Kidney capillary endothelial cell (primary cell): ENCODE measurements around the gene RPP25L.
"Not testable (repeated sequence)": the region's sequence is repeated elsewhere in the genome, so short reads cannot be mapped to it uniquely, and the experiment has no call there.

ENCODE experiments used
- DNase-seq: peaks from one replicate; pipeline ENCODE4 v3.0.0-alpha.2; 2018; ENCODE audit warnings: low spot score

RPP25L gene, protein sequence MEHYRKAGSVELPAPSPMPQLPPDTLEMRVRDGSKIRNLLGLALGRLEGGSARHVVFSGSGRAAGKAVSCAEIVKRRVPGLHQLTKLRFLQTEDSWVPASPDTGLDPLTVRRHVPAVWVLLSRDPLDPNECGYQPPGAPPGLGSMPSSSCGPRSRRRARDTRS

DNA sequence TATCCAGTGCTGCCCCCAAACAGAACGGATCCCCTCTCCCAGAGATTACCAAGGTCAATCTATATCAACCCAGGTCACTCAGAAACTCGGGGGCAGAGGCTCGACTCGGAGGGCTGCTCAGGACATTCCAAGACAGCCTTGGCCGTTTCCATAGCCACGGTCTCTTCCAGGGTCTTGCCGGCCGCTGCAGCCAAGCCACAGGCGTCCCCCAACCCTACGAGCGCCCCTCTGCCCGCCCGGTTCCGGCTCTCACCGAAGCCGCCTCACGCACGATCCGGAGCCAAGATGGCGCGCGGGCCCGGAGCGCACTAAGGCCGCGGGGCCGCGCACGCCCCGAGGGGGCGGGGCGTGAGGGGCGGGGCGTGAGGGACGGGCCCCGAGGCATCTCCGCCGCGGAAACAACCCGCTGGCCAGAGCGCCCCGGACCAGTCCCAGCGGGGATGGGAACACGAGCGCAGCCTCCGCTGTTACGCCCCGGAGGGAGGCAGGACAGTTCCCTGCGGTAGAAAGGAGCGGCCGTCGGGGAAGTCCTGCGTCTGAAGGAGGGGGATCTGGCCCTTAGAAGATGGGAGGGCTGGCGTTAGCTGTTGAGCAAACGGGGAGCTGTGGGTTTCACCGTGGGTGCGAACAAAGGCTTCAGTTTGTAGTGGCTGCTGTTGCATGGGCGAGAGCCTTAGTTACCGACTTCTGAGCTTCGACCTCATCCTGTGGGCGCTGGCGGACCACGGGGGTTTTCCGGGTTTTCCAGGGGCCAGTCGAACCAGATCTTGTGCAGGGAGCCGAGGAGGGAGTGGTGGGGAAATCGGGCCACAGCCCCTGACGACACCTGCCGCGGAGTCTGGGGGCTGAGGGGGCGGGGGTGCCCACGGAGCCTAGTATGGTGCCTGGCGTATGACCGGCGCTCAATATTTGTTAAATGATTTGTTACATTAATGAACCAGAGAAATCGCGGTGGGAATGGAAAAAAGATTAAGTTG lies at the start of gene RPP25L:
Gene RPP25L (minus strand): TSS at position 287 of the 977 bp plus-strand sequence. CDS start 801 bp downstream, outside the sequence.
- peak; percentile 70 for DNase-seq

GRCh38 chr9:34659592-34660253 lies 47.8 kb upstream of the RPP25L start:
- DNase-seq: no peak

DNA sequence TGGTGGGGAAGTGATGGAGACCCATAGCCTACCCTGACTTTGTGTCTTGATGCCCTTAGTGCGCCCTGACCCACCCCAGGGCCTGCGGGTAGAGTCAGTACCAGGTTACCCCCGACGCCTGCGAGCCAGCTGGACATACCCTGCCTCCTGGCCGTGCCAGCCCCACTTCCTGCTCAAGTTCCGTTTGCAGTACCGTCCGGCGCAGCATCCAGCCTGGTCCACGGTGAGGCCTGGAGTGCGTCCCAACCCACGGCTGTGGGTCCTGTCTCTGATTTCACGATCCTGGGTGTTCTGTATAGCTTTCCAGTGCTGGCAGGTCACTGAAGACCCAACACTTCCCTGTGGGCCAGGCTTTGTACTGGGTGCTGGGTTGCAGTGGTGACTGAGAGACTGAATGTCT lies 46.6 kb upstream of the RPP25L start:
- DNase-seq: no peak

DNA sequence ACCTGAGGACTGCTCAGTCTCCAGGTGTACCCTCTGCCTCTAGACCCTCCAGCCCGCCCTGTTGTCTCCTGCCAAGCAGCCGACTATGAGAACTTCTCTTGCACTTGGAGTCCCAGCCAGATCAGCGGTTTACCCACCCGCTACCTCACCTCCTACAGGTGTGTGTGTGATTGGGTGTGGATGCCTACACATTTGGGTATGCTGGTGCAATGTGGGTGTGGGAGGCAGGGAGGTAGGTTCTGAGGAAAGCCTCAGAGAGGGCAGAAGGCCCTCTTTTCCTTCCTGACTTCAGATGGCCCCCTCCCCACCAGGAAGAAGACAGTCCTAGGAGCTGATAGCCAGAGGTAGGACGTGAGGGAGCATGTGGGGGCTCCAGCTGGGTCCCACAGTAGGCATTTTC lies 45.1 kb upstream of the RPP25L start:
- no peak for DNase-seq

GRCh38 chr9:34655394-34655793 lies 43.5 kb upstream of the RPP25L start:
- DNase-seq: no peak

DNA sequence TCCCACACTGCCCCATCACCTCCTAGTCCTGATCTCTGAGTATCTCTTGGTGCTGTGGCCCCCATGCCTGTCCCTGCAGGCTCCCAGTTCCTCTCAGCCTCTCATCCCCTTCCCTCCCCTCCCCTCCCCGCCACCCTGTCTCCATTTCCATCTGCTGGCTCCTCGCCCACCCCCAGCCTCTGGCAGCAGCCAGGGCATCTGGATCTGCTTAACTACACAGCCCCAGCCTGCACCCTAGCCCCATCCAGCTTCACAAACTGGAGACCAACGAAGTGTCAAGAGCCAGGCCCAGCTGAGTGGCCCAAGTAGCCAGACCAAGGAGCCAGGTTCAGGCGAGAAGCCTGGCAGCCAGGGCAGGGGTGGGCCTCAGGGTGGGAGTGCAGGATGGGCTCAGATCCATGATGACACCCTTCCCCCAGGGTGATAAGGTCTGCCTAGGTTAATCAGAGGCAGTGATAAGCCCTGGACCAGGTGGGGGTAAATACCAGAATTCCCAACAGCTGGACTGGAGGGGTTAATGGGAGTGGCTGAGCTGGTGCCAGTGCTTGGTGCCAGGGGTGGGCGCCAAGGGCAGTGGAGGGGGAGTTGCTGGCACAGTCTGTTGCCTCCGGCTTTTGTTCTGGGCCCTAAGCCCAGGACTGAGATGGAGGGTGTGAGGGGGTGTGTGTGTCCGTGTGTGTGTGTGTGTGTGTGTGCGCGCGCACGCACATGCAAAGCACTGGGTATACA lies 42.6 kb upstream of the RPP25L start:
- no peak for DNase-seq

DNA sequence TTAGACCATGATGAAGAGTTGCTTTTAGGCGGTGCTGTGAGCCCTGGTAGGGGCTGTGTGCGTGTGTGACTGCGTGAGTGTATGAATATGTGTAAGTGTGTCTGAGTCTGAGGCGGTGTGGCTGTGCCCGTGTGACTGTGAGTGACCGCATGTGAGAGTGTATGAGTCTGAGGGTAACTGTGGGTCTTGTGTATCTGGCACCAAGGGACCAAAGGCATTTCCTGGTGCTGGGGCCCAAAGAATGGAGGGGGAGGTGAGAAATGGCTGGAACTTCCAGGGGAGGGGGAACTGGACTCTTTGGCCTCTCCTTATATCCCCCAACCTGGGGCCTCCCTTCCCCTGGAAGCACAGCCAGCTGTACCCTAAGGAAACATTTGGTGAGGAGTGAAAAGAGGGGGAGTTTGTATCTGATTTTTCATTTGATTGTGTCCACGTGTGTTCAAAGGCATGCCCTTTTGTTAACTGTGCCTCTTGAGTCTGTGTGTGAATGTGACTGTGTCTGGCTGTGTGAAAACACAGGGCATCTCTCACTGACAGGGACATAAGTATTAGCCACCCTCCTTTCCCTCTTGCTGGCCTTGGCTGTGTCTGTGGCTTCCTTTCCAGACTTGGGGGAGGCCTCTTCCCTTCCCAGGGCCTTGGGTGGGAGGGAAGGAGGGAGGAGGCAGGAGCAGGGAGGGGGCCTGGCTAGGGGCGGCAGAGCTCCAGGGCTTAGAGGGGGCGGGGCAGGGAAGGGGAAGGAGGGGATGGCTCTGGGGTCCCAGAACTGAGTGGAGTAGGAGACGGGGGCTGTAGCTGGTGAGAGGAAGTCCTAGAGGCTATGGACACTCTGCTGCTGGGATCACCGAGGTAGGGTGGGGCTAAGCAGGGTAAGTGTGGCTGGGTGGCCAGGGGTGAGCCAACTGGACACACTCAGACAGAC lies 41.5 kb upstream of the RPP25L start:
- no peak for DNase-seq

DNA sequence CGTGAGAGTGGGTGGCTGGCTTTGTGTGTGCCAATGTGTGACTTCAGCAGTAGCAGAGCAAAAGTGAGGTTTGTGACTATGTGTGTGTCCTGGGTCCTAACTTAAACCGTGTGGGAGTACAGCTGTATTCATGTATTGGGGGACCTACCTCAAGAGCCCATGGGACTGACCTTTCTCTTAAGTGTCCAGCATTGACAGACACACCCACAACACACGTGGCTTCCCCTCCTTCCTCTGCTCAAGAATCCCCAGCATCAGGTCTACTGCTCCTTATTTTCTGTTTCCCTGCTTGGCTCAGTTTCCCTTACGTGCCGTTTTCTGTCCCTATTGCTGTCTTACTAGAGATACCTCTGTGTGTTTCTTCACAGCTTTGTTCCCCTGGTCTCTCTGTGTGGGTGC lies 40.7 kb upstream of the RPP25L start:
- no peak for DNase-seq

DNA sequence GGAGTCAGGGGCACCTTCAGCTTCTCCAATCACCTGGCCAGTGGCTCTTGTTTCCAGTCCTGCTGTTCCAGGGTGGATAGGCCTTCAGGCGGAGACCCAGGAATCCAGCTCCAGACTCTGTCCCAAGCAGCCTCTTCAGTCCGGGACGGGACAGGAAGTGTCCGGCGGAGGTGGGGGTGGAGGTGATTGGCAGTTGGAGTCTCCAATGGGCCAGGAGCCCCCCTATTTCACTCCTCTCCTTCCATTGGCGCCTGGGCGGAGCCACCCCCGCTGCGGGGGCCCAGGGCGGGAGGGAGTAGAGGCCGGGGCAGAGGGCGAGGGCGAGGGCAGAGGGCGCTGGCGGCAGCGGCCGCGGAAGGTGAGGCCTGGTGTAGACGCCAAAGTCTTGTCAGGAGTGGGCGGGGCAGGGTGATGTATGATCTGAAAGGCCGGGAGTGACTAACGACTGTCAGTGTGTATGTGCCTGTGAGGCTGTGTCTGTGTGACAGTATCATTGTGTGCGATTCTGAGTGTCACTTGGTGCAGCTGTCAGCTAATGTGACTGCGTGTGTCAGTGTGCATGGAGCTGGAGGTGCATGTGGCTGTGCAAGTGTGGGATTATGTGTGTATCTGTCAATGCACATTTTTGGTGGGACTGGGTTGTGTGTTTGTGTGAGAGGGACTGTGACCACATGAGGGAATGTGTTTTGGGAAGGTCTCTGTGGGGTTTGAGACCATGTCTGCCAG lies 40.1 kb upstream of the RPP25L start, which contains the start of gene IL11RA:
Gene IL11RA (plus strand): TSS at position 310 of the 726 bp plus-strand sequence. CDS start 3,033 bp downstream, outside the sequence.
- peak; percentile 87 for DNase-seq

DNA sequence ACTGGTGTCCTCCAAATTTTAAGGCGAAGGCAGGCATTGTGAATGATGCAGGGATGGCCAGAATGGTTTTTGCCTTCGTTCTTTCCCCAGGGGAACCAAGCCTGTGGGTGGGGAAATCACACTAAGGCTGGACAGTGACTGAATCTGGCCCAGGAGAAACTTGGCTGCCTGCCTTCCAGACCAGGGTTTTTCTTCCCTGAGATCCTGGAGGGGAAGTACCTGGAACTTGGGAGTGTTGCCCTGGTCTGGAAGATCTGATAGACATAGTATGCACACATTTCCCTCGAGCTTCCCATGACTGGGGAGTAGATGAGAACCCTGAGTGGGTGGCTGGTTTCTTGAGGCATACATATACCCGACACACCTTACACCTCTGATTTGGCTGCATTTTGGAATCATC lies 39.4 kb upstream of the RPP25L start:
- no peak for DNase-seq

- DNase-seq: no peak
Measured at GRCh38 chr9:34650816-34651215, 38.9 kb upstream of the RPP25L start.

DNA sequence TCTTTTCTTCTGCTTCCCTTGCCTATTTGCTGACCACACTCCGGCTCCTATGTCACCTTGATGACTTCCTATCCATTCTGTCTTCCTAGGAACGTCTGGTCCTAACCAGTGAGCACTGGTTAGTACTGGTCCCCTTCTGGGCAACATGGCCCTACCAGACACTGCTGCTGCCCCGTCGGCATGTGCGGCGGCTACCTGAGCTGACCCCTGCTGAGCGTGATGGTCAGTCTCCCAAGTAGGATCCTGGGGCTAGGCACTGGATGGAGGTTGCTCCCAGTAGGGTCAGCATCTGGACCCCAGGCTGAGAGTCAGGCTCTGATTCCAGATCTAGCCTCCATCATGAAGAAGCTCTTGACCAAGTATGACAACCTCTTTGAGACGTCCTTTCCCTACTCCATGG lies 36.8 kb upstream of the RPP25L start:
- DNase-seq: no peak

- DNase-seq: no peak
Measured at GRCh38 chr9:34647651-34648050, 35.8 kb upstream of the RPP25L start.

GRCh38 chr9:34647084-34647403 lies 35.1 kb upstream of the RPP25L start:
- DNase-seq: no peak

GRCh38 chr9:34646211-34647083 lies 34.5 kb upstream of the RPP25L start, which contains the start of gene GALT:
GALT (plus strand) TSS chr9:34646675; CDS start chr9:34646705, 30 bp downstream.
- DNase-seq: peak; percentile 84

DNA sequence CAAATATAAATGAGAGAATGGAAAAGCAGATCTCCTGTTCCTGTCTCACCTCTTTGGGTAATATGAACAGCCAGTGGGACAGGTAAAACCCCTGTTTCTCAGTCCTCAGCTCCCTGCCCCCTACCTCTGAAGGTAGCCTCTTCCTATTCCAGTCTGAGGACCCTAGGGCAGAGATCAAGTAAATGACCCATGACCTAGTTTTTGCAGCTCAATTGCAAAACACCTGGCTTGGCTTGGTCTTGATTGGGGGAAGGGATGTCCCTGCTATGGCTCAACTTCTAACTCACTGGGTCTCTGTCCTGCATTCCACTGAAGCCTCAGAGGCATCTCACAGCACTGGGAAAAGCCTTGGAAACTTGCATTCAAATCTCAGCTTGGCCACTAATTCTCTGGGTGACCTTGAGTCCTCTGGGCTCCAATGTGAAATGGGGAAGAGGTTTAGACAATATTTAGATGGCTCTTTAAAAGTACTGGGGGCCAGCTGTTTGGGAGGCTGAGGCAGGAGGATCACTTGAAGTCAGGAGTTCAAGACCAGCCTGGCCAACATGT lies 32.9 kb upstream of the RPP25L start:
- DNase-seq: no peak

GRCh38 chr9:34642679-34643078 lies 30.8 kb upstream of the RPP25L start:
- DNase-seq: no peak

DNA sequence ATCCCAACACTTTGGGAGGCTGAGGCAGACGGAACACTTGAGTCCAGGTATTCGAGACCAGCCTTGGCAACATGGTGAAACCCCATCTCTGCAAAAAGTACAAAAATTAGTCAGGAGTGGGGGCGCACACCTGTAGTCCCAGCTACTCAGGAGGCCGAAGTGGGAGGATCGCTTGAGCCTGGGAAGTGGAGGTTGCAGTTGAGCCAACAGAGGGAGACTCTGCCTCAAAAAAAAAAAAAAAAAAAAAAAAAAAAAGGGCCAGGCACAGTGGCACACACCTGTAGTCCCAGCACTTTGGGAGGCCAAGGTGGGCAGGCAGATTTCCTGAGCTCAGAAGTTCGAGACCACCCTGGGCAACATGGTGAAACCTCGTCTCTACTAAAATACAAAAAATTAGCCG lies 27.4 kb upstream of the RPP25L start:
- DNase-seq: not testable (repeated sequence)

GRCh38 chr9:34638138-34638445 lies 26.2 kb upstream of the RPP25L start:
- no peak for DNase-seq
